Frontal cortex (tissue), 4 donors: Measurements from ENCODE around the gene SAMD4B. TPM values are rescaled to one million over a fixed set of nuclear protein-coding genes. Genes with fewer than 3 reads are reported as not detected.

Experiments
- DNase-seq, 2 donors: peaks; one replicate each; pipeline ENCODE4 v3.0.0; 2012; ENCODE audit warnings: low spot score in 2 of 2
- FAIRE-seq: peaks from 2 replicates; lab custom pipeline; 2012; peaks lifted over from hg19 to GRCh38; lab: Jason Lieb, UNC
- total RNA-seq: library from RNA; depleted of rRNA; stranded (reverse); fragments of >200 nt; gene quantifications from one replicate; pipeline ENCODE4 v1.2.3, GENCODE V29; 2014
- donor health status: control.
- donor health status: control.
- donor health status: control.

Gene SAMD4B, protein sequence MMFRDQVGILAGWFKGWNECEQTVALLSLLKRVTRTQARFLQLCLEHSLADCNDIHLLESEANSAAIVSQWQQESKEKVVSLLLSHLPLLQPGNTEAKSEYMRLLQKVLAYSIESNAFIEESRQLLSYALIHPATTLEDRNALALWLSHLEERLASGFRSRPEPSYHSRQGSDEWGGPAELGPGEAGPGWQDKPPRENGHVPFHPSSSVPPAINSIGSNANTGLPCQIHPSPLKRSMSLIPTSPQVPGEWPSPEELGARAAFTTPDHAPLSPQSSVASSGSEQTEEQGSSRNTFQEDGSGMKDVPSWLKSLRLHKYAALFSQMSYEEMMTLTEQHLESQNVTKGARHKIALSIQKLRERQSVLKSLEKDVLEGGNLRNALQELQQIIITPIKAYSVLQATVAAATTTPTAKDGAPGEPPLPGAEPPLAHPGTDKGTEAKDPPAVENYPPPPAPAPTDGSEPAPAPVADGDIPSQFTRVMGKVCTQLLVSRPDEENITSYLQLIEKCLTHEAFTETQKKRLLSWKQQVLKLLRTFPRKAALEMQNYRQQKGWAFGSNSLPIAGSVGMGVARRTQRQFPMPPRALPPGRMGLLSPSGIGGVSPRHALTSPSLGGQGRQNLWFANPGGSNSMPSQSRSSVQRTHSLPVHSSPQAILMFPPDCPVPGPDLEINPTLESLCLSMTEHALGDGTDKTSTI
- 13.0 TPM for total RNA-seq

DNA sequence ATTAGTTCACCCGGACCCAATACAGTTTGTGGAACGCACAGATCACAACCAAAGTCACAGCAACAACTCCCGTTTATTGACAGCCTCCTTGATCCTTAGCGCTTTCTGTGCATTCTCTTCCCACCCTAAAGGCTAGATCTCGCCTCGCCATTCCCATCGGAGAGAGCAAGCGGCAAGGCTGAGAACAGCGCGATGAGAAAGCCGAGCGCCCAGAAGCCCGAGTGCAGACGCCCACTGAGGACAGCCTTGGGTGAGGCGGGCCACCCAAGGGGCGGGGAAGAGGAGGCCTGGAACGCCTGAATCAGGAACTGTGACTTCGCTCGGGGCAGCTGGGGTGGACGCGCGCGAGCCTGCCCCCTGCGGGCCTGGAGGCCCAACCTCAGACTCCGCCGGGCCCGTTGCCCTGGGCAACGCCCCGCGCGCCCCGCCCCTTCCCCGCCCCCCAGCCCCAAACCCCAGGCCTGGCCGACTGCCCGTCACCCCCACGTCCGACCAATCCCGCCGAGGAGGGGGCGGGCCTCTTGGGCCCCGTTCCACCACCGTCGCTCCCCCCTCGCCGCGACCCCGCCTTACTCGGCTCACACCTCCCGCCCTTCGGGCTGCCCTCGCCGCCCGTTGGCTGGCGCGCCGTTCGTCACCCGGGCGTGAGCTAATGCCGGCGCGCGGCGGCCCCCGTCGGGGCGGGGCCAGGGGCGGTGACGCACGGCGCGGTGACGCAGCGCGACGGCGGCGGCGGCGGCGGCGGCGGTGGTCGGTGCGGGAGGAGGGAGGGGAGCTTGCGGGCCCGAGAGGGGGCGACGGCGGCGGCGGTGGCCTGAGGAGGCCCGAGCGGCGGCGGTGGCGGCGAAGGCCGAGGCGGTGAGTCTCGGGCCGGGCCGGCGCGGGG lies at the start of gene SAMD4B:
TSS of gene SAMD4B (plus strand) at position 703 of the 886 bp plus-strand sequence. CDS start 14,473 bp downstream, outside the sequence.
- peak; percentile 98 to 99 for DNase-seq
- no peak for FAIRE-seq

DNA sequence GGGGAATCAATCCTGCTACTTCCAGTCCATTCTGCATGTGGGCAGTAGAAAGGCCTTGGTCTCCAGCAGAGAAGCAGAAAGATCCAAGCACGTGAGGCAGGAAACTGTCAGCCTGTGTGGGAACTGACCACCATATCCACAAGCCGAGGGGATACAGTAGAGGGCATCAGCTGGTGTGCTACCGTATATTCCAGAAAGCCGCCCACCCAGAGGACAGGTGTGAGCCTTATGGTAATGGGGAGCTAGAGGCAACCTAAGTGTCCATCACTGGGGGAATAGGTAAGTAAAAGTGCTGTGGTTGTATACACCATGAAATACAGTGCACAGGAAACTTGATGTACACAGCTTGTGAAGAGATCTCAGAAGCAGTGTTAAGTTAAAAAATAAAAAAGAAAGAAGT lies 48.8 kb upstream of the SAMD4B start:
- no peak for FAIRE-seq
- DNase-seq: no peak

DNA sequence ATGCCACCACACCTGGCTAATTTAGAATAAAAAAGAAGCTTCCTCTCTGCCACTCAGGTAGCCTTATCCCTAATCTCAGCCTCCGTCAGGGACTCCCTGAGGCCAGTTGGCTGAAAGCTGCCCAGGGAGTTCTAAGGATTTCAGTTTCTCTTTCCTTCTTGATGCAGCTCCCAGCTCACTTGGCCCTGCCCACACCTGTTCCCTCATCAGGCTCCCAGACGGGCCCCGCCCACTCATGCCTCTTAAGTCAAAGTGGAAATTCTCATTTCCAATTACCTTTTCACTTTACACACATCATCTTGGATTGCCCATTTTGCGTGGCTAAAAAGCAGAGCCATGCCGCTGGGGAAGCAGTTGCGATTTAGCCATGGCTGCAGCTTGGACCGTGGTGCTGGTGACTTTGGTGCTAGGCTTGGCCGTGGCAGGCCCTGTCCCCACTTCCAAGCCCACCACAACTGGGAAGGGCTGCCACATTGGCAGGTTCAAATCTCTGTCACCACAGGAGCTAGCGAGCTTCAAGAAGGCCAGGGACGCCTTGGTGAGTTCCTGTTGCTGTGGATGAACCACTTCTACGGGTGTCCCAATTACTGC lies 46.1 kb upstream of the SAMD4B start, which contains the start of gene IFNL1:
TSS of gene IFNL1 (plus strand) at position 353 of the 591 bp plus-strand sequence. CDS start at position 368, 15 bp downstream.
- DNase-seq (no peak), FAIRE-seq (no peak)

DNA sequence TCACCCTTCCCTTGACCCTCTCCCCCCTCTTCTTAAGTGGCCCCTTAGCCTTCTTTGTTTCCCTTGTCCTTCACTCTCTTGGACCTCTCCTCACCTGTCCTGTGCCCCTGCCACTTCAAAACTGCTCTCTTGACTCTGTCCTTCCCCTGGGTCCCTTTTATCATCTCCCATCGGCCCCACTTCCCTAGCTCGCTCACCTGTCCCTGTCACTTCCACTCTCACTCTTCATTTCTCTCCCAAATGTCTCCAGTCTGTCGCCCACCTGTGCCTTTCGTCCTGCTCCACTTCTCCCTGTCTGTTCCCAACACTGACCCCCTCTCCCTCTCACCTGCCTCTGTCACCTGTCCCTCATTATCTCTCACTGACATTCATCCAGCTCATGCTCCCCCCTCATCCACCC lies 45.3 kb upstream of the SAMD4B start:
- DNase-seq: no peak
- no peak for FAIRE-seq

DNA sequence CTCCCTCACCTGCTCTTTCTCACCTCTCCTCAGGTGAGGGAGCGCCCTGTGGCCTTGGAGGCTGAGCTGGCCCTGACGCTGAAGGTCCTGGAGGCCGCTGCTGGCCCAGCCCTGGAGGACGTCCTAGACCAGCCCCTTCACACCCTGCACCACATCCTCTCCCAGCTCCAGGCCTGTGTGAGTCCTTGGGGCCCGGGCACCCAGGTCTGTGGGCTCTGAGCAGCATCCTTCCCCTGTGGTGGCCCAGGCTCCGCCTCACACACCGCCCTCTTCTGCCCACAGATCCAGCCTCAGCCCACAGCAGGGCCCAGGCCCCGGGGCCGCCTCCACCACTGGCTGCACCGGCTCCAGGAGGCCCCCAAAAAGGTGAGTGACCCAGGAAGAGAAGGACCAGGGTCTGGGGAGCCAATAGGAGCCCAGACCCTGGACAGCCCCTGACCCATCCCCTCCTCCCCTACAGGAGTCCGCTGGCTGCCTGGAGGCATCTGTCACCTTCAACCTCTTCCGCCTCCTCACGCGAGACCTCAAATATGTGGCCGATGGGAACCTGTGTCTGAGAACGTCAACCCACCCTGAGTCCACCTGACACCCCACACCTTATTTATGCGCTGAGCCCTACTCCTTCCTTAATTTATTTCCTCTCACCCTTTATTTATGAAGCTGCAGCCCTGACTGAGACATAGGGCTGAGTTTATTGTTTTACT lies 44.1 kb upstream of the SAMD4B start:
- no peak for DNase-seq
- FAIRE-seq: no peak

DNA sequence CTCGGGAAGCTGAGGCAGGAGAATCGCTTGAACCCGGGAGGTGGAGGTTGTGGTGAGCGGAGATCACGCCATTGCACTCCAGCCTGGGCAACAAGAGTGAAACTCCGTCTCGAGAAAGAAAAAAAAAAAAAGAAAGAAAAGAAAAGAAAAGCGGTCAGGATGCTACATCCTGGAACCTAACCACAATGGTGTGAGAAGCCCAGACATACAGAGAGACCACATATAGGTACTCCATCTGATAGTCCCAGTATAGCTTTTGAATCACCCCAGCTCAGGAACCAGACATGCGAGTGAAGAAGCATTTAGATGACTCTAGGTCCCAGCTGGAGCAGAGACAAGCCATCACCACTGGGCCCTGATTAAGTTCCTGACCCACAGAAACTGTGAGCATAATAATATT lies 42.8 kb upstream of the SAMD4B start:
- DNase-seq (no peak), FAIRE-seq (no peak)

DNA sequence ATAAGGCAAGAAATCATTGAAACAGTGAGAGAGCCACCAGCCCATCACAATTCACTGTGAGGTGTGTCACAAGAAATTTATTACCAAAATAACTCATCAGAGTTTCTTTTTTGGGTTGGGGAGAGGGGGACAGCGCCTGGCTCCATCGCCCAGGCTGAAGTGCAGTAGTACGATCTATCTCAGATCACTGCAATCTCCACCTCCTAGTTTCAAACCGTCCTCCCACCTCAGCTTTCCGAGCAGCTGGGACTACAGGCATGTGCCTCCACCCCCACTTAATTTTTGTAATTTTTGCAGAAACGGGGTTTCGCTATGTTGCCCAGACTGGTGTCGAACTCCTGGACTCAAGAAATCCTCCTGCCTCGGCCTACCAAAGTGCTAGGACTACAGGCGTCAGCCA lies 42.4 kb upstream of the SAMD4B start:
- DNase-seq: no peak
- FAIRE-seq: no peak

DNA sequence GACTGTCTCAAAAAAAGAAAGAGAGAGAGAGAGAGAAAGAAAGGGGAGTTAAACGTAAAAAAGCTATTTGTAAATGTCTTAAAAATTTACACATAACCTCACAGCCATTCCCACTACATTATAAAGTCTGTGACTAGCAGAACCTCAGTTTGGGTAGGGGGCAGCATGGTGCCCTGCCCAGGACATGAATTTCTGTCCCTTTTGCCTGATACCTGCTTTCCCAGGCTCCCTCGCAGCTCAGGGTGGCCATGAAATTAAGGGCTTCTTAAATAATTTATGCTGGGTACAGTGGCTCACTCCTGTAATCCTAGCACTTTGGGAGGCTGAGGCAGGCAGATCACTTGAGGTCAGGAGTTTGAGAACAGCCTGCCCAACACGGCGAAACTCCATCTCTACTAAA lies 41.2 kb upstream of the SAMD4B start:
- no peak for FAIRE-seq

DNA sequence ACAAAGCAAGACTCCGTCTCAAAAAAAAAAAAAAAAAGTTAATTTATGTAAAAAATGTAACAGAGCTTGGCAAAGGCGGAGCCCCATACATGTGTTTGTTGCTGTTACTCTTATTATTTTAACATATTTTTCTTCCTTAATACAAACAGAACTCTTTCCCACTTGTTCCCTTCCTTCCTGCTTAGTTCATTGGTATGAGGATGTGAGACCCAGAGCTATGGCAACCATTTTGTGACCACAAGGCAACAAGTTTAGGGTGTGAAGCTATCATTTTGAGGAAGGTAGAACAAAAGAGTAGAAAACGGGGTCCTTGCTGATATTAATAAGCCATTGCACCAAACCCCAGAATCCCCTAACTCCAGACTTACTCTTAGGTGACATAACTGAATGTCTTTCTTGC lies 40.7 kb upstream of the SAMD4B start:
- FAIRE-seq (no peak), DNase-seq (no peak)

More for the DNA sequence above, 41.2 kb upstream of the SAMD4B start:
- no peak for DNase-seq

DNA sequence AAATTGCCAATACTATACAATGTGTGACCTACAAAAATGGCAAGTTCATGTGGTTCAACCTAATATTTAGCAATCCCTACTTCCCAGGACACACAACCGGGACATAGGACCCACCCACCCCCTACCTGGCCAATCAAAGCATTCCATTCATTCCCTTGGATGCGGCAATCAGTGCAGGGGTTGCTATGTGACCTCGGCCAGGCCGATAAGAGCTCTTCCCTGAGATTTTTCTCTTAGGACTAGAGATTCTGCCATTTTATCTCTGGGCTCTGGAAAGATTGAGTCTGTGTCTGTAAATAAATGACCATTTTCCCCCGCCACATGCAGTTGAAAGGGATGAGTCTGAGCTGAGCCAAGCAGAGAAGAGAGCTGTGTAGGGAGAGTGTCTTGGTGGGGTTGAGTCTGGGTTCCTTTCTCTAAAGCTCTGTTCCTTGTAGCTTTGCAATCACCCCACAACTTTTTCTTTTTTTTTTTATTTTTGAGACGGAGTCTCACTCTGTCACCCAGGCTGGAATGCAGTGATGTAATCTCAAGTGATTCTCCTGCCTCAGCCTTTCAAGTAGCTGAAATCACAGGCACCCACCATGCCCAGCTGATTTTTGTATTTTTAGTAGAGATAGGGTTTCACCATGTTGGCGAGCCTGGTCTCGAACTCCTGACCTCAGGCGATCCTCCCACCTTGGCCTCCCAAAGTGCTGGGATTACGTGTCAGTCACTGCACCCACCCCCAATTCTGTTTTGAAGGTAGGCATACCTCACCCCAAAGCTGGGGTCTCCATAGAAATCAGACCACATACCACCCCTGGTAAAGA lies 38.6 kb upstream of the SAMD4B start:
- no peak for FAIRE-seq
- DNase-seq: no peak

DNA sequence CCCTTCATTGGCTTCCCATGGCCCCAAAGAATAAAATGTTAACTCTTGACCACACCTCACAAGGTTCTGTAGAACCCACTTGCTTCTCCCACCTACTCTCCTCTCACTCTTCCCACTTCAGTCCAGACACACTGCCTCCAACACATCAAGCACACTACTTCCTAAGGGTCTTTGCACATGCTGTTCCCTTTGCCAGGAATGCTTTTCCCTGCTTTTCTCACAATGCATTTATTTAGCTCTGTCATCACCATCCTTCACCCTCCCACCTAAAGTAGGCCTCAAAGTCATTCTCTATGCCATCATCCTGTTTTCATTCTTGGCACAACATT lies 38.1 kb upstream of the SAMD4B start:
- DNase-seq (no peak), FAIRE-seq (no peak)

DNA sequence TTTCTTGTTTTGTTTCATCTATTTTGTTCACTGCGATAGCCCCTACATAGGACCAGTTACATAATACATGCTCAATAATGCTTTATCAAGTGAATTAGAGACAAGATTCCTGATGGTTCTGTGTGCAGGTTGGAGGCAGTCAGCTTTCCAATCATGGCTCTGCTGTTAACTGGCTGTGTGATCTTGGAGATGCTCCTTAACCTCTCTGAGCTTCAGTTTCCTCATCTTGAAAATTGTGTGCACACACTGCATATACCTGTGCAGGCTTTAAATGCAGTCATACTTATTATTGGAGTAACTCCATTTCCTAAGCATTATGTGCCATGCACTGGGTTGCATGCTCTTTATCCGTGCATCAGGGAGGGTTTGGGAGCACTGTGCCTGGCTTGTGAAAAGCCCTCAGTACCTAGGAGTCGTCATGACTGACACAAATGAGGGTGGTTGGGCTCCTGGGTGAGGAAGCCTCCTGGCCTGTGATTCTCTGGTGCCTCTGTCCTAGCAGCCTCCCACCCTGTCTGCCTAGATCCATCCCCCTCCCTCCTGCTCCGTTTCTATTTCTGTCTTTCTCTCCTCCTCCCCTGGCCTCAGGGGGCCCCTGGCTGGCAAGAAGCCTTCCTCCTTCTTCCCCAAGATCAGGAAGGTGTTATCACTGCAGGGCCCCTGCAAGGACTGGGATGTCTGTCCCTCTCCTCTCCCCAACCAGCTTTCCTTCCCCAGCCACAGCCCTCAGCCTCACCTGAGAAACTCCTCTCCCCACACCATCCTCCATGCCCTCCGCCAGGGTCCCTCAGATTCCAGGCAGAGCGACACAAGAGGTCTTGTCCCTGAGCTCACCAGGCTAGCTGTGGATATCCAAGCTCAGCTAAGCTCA lies 37.3 kb upstream of the SAMD4B start:
- FAIRE-seq (no peak), DNase-seq (no peak)

DNA sequence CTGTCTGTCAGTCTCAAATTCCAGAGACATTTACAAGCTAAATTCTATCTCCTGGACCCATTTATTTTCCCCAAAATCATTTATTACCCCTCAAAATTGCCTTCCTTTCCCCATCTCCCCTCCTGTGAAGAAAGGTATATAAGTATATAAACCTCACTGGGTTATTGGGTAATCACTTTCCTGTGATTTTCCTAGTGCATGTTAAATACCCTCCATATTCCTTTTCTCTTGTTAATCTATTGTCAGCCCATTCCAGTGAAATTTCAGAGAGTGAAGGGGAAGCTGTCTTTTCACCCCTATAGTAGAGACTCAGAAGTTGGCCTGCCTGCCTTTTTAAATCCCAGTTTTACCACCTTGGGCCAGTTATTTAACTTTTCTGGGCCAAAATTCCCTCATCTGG lies 36.1 kb upstream of the SAMD4B start:
- DNase-seq (no peak), FAIRE-seq (no peak)

DNA sequence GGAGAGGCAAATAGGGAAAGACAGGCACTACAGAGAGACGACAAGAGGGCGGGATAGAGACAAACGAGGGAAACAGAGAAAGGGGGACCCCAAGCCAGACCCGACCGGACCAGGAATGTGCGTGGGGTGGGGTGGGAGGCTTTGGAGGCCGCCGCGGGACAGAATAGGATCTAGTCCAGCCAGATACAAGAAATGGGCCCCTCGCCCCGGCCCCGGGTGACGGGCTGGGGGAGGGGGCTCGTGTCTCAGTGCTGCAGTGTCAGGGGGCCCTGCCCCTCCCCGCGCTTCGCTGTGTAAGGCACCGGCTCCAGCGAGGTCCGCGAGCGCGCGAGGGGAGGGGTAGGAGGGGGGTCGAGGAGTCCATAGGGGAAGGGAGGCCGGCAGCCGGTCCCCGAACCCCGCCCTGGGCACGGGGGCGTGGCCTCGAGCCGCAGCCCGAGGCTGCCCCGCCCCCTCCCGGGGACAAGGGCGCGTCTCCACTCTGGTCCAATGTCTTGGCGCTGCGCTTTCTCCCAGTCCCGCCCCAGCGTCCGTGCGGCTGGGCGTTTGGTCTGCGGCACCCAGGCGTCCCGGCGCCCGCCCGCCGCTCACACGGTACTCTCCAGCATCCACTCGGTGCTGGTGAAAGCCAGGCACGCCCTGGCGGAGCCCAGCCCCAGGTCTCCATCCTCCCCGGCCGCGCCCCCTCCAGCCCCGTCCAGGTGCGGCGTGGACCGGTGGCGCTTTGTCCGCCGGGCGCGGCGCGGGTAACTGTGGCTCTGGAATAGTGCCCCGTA lies 35.0 kb upstream of the SAMD4B start:
- DNase-seq (no peak), FAIRE-seq (no peak)

DNA sequence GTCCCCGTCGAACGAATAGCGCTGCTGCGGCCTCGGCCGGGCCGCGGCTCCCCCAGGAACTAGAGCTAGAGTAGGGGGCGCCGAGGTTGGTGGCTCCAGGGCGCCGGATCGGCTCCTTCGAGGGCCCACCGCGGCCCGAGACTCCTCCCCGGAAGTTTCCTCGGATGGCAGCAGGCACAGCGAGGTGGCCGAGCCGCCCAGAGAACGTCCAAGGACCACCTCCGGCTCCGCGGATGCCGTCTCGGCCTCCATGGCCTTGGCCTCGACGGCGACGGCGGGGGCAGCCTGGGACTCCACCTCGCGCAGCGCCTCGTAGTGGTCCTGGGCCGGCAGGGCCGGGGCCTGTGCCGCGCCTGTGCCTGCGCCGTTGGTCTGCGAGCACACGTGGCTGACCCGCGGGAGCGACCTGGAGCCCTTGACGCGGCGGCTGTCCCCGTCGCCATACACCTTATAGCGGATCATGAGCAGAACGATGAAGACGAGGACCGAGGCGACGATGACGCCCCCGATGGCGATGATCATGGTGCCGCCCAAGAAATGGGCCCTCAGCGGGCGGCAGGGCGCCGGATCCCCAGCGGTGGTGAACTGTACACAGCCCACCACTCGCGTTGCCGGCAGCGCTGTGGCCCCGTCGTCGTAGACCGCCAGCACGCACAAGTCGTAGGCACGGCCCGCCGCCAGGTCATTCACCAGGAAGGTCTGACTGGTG lies 34.2 kb upstream of the SAMD4B start:
- DNase-seq (no peak), FAIRE-seq (no peak)

DNA sequence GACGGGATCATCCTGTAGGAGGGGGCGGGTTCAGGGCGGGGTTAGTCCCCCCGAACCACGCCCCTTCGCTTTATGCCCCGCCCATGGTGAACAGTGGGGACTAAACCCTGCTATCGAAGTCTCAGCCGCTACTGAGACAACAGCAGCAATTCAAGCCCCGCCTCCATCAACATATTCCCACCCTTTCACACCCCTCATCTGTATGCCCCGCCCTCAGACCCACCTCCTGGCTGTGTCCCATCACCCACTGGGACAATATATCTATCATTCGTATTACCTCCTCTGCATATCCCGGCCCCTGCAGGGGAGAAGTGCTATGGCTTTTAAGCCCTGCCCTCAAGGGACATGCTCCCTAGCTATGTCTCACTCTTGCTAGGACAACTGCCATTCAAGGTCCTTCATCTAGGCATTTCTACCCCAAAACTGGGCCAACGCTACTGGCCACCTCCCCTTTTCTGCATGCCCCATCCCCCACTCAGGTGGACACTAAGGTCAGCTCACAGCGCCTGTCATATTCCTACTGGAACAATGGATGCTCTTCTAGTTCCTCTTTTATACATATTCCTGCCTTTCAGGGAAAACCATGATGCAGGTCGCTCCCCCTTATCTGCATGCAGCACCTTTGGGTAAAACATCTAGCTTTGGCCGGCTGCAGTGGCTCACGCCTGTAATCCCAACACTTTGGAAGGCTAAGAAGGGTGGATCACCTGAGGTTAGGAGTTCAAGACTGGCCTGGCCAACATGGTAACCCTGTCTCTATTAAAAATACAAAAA lies 33.5 kb upstream of the SAMD4B start:
- FAIRE-seq: no peak
- DNase-seq: no peak
